K562 (cell line): ENCODE measurements around the gene PHLDA3. TPM values are rescaled to one million over a fixed set of nuclear protein-coding genes. Genes with fewer than 3 reads are reported as not detected.

ENCODE experiments used
- ARID4B ChIP-seq: sonication (generic); formaldehyde crosslinking; IDR thresholded peaks from 2 replicates; pipeline ENCODE4 v1.8.0; 2022; ENCODE audit warnings: mild to moderate bottlenecking, missing genetic modification reagents
- BACH1 ChIP-seq: fragments of 200-800 bp; sonication (Bioruptor generic); IDR thresholded peaks from 2 replicates; pipeline ENCODE4 v1.6.1; 2016; ENCODE audit warnings: missing genetic modification characterization, missing compliant biosample characterization
- C11orf30 ChIP-seq: fragments of 450-650 bp; IDR thresholded peaks from 2 replicates; pipeline ENCODE4 v1.6.1; 2016; ENCODE audit warnings: low read depth, mild to moderate bottlenecking
- CEBPG ChIP-seq, 3 experiments: fragments of 200-800 bp in 1 of 3; sonication (Bioruptor generic) in 1 of 3; sonication (generic) in 1 of 3; formaldehyde crosslinking in 1 of 3; IDR thresholded peaks in 2 of 3; conservative IDR thresholded peaks in 1 of 3; 2 replicates each; pipeline versions ENCODE4 v1.6.1 to v1.8.0; 2016 to 2022; ENCODE audit warnings: missing compliant biosample characterization in 2 of 3, missing genetic modification characterization in 2 of 3, mild to moderate bottlenecking in 1 of 3, missing genetic modification reagents in 1 of 3
- CTBP1 ChIP-seq: fragments of 450-650 bp; IDR thresholded peaks from 2 replicates; pipeline ENCODE4 v1.6.1; 2016; ENCODE audit warnings: borderline replicate concordance
- JUNB ChIP-seq: fragments of 450-650 bp; formaldehyde crosslinking; conservative IDR thresholded peaks from 2 replicates; pipeline ENCODE4 v1.4.0; 2020; ENCODE audit warnings: mild to moderate bottlenecking
- KAT7 ChIP-seq: sonication (generic); formaldehyde crosslinking; IDR thresholded peaks from 2 replicates; pipeline ENCODE4 v1.8.0; 2022; ENCODE audit warnings: missing genetic modification reagents, mild to moderate bottlenecking, borderline replicate concordance
- MAFK ChIP-seq: IDR thresholded peaks from 2 replicates; pipeline ENCODE4 v1.6.1; 2011; ENCODE audit warnings: low read length, improper control_type of control experiment
- MAZ ChIP-seq, 2 experiments: fragments of 450-650 bp in 1 of 2; sonication (generic) in 1 of 2; formaldehyde crosslinking; IDR thresholded peaks in 1 of 2; conservative IDR thresholded peaks in 1 of 2; 2 replicates each; pipeline versions ENCODE4 v1.4.0 to v1.5.0; 2020; ENCODE audit warnings: mild to moderate bottlenecking in 1 of 2, missing genetic modification reagents in 1 of 2
- MTA2 ChIP-seq: fragments of 450-650 bp; IDR thresholded peaks from 2 replicates; pipeline ENCODE4 v1.6.1; 2016; ENCODE audit warnings: low read depth
- MTF1 ChIP-seq: fragments of 250-450 bp; sonication (Bioruptor Pico); IDR thresholded peaks from 2 replicates; pipeline ENCODE4 v1.9.0; 2021; ENCODE audit warnings: moderate library complexity, mild to moderate bottlenecking, inconsistent platforms, borderline replicate concordance
- POLR3G ChIP-seq: IDR thresholded peaks from 2 replicates; pipeline ENCODE4 v1.6.1; 2011; ENCODE audit not compliant: insufficient read length, insufficient replicate concordance; ENCODE audit errors: extremely low read depth
- SETDB1 ChIP-seq: IDR thresholded peaks from one replicate; pipeline ENCODE4 v1.6.1; 2012; ENCODE audit warnings: low read length, control low read depth, inconsistent platforms
- SMARCA4 ChIP-seq: fragments of 450-650 bp; IDR thresholded peaks from 2 replicates; pipeline ENCODE4 v1.6.1; 2016
- SMARCC2 ChIP-seq: fragments of 450-650 bp; IDR thresholded peaks from 2 replicates; pipeline ENCODE4 v1.6.1; 2017; ENCODE audit warnings: antibody characterized with exemption, moderate library complexity, mild to moderate bottlenecking, low read depth
- TAL1 ChIP-seq: fragments of 450-650 bp; IDR thresholded peaks from 2 replicates; pipeline ENCODE4 v1.6.1; 2016; ENCODE audit warnings: mild to moderate bottlenecking
- ZEB2 ChIP-seq: fragments of 450-650 bp; IDR thresholded peaks from 2 replicates; pipeline ENCODE4 v1.6.1; 2016
- ZNF277 ChIP-seq: fragments of 250-450 bp; sonication (Bioruptor Pico); IDR thresholded peaks from 2 replicates; pipeline ENCODE4 v1.8.0; 2022; ENCODE audit warnings: inconsistent platforms, mild to moderate bottlenecking, moderate library complexity, borderline replicate concordance
- ZNF695 ChIP-seq: fragments of 450-650 bp; formaldehyde crosslinking; IDR thresholded peaks from 2 replicates; pipeline ENCODE4 v1.4.0; 2020; ENCODE audit warnings: mild to moderate bottlenecking, moderate library complexity
- ZNF766 ChIP-seq: fragments of 200-800 bp; sonication (Bioruptor generic); conservative IDR thresholded peaks from 2 replicates; pipeline ENCODE4 v1.6.1; 2016; ENCODE audit warnings: missing genetic modification characterization, missing compliant biosample characterization
- polyA plus RNA-seq, 8 experiments: library from polyadenylated mRNA; depleted of rRNA in 4 of 8; stranded (reverse) in 5 of 8; unstranded in 3 of 8; fragments of >200 nt; fragmentation: Nextera tagmentation in 2 of 8; fragmentation: Illumina TruSeq in 1 of 8; extraction: Ambion mirVana in 2 of 8; extraction: Trizol in 1 of 8; gene quantifications; 2 replicates each; pipeline versions ENCODE4 v1.2.1 to v1.2.3, GENCODE V29; 2011 to 2014; ENCODE audit warnings: inconsistent platforms in 1 of 8, missing spikeins in 1 of 8
- total RNA-seq, 7 experiments: library from RNA; depleted of rRNA in 6 of 7; stranded (reverse); fragments of >200 nt in 6 of 7; fragmentation: Illumina TruSeq in 2 of 7; extraction: Trizol in 2 of 7; gene quantifications; 2 replicates each; pipeline versions ENCODE4 v1.2.1 to v1.2.3, GENCODE V29; 2011 to 2021; ENCODE audit warnings: low replicate concordance in 1 of 7
- TF ChIP-seq, protein P1 (sequence below), 2 experiments: fragments of 450-650 bp; IDR thresholded peaks; 2 replicates each; pipeline ENCODE4 v1.6.1; 2016
- TF ChIP-seq, protein P2 (sequence below): sonication (generic); formaldehyde crosslinking; IDR thresholded peaks from 2 replicates; pipeline ENCODE4 v1.8.0; 2022; ENCODE audit warnings: mild to moderate bottlenecking, missing genetic modification reagents

The PHLDA3 gene
- total and polyA plus RNA-seq, 9 of the 15 experiments (the other 6 are each of a cell fraction or from before 2014, with no cell fraction given) = 0.11 to 0.27 TPM; not detected in 7

DNA sequence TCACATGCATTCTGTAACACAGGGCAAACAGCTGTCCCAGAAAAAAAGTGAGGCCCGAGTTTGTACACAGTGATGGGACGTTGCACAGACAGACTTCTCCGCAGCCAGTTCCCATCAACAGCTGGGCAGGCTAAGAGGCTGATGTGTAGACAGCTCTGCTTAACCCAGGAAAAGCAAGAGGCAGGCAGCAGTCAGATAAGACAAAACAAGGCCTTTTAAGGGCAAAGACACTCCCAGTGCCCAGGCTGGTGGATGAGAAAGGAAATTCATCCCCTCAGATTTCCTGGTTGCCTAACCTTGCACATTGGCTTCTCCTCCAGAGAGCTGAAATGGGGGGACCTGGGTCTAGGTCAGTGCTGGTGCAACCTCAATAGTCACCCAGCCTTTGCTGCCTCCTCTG lies 17.2 kb upstream of the PHLDA3 start (continued):
- TF ChIP-seq TAL1 (peak; percentile 32; the same call in 1 of the 2 replicates), ARID4B (CRISPR knock-in tag) (no peak), MTA2 (no peak), MTF1 (no peak), POLR3G (no peak), MAFK (0 out of 2 replicates have a peak, but pooled peaks have one; percentile 21), CEBPG (CRISPR knock-in tag; IDR thresholded peaks at IDR 0.05) (no peak), CEBPG (tag; conservative IDR thresholded peaks at IDR 0.05 in 1 of 2, IDR thresholded peaks at IDR 0.05 in 1 of 2) (peak; percentile 45 to 81; a peak in 2 of 4 replicates), MAZ (CRISPR knock-in tag; conservative IDR thresholded peaks at IDR 0.05 in 1 of 2, IDR thresholded peaks at IDR 0.05 in 1 of 2) (peak in 1 of 2 experiments; percentile 51; a peak in 1 of 4 replicates), SMARCC2 (no peak), C11orf30 (no peak), CTBP1 (peak; percentile 63; the same call in 1 of the 2 replicates), BACH1 (tag) (peak; percentile 63; the same call in 1 of the 2 replicates), ZNF277 (CRISPR knock-in tag) (no peak), ZNF695 (CRISPR knock-in tag) (no peak), KAT7 (CRISPR knock-in tag) (no peak), SETDB1 (no peak), SMARCA4 (no peak), JUNB (no peak), ZNF766 (CRISPR knock-in tag) (no peak; the same call in 1 of the 2 replicates), ZEB2 (no peak)
- TF ChIP-seq, protein P1, sequence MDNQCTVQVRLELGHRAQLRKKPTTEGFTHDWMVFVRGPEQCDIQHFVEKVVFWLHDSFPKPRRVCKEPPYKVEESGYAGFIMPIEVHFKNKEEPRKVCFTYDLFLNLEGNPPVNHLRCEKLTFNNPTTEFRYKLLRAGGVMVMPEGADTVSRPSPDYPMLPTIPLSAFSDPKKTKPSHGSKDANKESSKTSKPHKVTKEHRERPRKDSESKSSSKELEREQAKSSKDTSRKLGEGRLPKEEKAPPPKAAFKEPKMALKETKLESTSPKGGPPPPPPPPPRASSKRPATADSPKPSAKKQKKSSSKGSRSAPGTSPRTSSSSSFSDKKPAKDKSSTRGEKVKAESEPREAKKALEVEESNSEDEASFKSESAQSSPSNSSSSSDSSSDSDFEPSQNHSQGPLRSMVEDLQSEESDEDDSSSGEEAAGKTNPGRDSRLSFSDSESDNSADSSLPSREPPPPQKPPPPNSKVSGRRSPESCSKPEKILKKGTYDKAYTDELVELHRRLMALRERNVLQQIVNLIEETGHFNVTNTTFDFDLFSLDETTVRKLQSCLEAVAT (IDR thresholded peaks at IDR 0.05) = no peak
- TF ChIP-seq, protein P2, sequence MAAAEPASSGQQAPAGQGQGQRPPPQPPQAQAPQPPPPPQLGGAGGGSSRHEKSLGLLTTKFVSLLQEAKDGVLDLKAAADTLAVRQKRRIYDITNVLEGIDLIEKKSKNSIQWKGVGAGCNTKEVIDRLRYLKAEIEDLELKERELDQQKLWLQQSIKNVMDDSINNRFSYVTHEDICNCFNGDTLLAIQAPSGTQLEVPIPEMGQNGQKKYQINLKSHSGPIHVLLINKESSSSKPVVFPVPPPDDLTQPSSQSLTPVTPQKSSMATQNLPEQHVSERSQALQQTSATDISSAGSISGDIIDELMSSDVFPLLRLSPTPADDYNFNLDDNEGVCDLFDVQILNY (CRISPR knock-in tag) = no peak
